OCI-LY7 (cell line): ENCODE data around the gene VMO1. TPM values are rescaled to one million over a fixed set of nuclear protein-coding genes. Genes with fewer than 3 reads are reported as not detected.

Experiments used
- BruUV-seq: library from RNA; stranded (reverse); fragments of 400-500 nt; replicated peaks from 2 replicates; lab custom pipeline; 2021; lab: Mats Ljungman, UMichigan
- CTCF ChIA-PET: fragments of 300-600 bp; sonication (Branson Sonifier 250); formaldehyde crosslinking; loops from one replicate; lab custom pipeline; 2022; ENCODE audit warnings: antibody characterized with exemption; ENCODE audit not compliant: unreplicated experiment; lab: Charles Lee
- POLR2A ChIA-PET: fragments of 300-600 bp; sonication (Branson Sonifier 250); formaldehyde crosslinking; loops from one replicate; lab custom pipeline; 2022; ENCODE audit warnings: antibody characterized with exemption; lab: Charles Lee
- DNase-seq: peaks from one replicate; pipeline ENCODE4 v3.0.0-alpha.2; 2015; ENCODE audit warnings: low spot score
- H2AFZ ChIP-seq: fragments of 200-600 bp; sonication (generic), shearing (Covaris generic); 2 replicates; pipeline ENCODE4 v1.6.1; 2014; ENCODE audit warnings: mild to moderate bottlenecking, antibody characterized with exemption, low read length, moderate library complexity
- H3K27ac ChIP-seq: fragments of 200-600 bp; sonication (generic); 2 replicates; pipeline ENCODE4 v1.5.1; 2014; ENCODE audit warnings: mixed run types, low read depth, mild to moderate bottlenecking, moderate library complexity, low read length, inconsistent platforms; ENCODE audit not compliant: poor library complexity, severe bottlenecking
- H3K36me3 ChIP-seq: fragments of 200-600 bp; sonication (generic); 2 replicates; pipeline ENCODE4 v1.6.1; 2014; ENCODE audit warnings: mild to moderate bottlenecking, antibody characterized with exemption, low read length, moderate library complexity, mixed read lengths; ENCODE audit not compliant: insufficient read depth
- H3K4me1 ChIP-seq: fragments of 200-600 bp; sonication (generic); 2 replicates; pipeline ENCODE4 v1.5.1; 2014; ENCODE audit warnings: mild to moderate bottlenecking, low read length; ENCODE audit not compliant: insufficient read depth, poor library complexity, severe bottlenecking
- H3K4me2 ChIP-seq: fragments of 200-600 bp; sonication (generic); 2 replicates; pipeline ENCODE4 v1.6.1; 2014; ENCODE audit warnings: mild to moderate bottlenecking, low read length
- H3K4me3 ChIP-seq: fragments of 200-600 bp; sonication (generic); 2 replicates; pipeline ENCODE4 v1.5.1; 2014; ENCODE audit warnings: mild to moderate bottlenecking, low read depth, low read length; ENCODE audit not compliant: poor library complexity, severe bottlenecking
- H3K79me2 ChIP-seq: fragments of 200-600 bp; sonication (generic); 2 replicates; pipeline ENCODE4 v1.6.1; 2016; ENCODE audit warnings: low read depth, mild to moderate bottlenecking, low read length, moderate library complexity, mixed read lengths; ENCODE audit not compliant: insufficient read depth
- H3K9me2 ChIP-seq: fragments of 200-600 bp; sonication (generic); 2 replicates; pipeline ENCODE4 v1.6.1; 2016; ENCODE audit warnings: mild to moderate bottlenecking, low read length, mixed read lengths; ENCODE audit not compliant: insufficient read depth
- H3K9me3 ChIP-seq: fragments of 200-600 bp; sonication (generic); 2 replicates; pipeline ENCODE4 v1.6.1; 2014; ENCODE audit warnings: mild to moderate bottlenecking, mixed run types, low read length, mixed read lengths
- H4K20me1 ChIP-seq: fragments of 200-600 bp; sonication (generic); 2 replicates; pipeline ENCODE4 v1.6.1; 2014; ENCODE audit warnings: mild to moderate bottlenecking, antibody characterized with exemption, low read length, moderate library complexity, mixed read lengths; ENCODE audit not compliant: insufficient read depth
- CTCF ChIP-seq: fragments of 200-600 bp; sonication (generic); conservative IDR thresholded peaks from 2 replicates; pipeline ENCODE4 v1.5.1; 2014; ENCODE audit warnings: mild to moderate bottlenecking, antibody characterized with exemption, low read length, moderate library complexity, mixed read lengths
- EZH2phosphoT487 ChIP-seq: fragments of 200-600 bp; sonication (generic); IDR thresholded peaks from 2 replicates; pipeline ENCODE4 v1.6.1; 2018; ENCODE audit warnings: low read depth, borderline replicate concordance, mild to moderate bottlenecking, mixed run types, antibody characterized with exemption, low read length, moderate library complexity, mixed read lengths
- intact Hi-C: fragments of 100-400 bp; cut with micrococcal nuclease; formaldehyde crosslinking; loops from one replicate; pipeline ENCODE4 v1.10.0; 2022; ENCODE audit not compliant: unreplicated experiment
- total RNA-seq, 2 experiments: library from RNA; depleted of rRNA in 1 of 2; stranded (reverse); fragments of >200 nt in 1 of 2; shearing (Covaris generic) in 1 of 2; gene quantifications; 2 replicates each; pipeline ENCODE4 v1.2.3, GENCODE V29; 2014 to 2022

VMO1 gene
- total RNA-seq, 2 experiments from 2014 or later: not detected

GRCh38 chr17:4738136-4739121 lies 47.7 kb downstream of the VMO1 start:
- Histone ChIP-seq H3K4me2 (peak overlapping the region; percentile 61; the same call in 1 of the 2 replicates), H4K20me1 (no peaks in the 10 kb centered on the region), H3K4me1 (peaks cover 8% of the 10 kb centered on the region), H2AFZ (no peak overlapping the region), H3K27ac (no peak overlapping the region), H3K79me2 (no peaks in the 10 kb centered on the region), H3K9me2 (no peaks in the 10 kb centered on the region), H3K36me3 (no peaks in the 10 kb centered on the region), H3K9me3 (no peaks in the 10 kb centered on the region), H3K4me3 (no peak overlapping the region)
- CTCF ChIA-PET: no interaction called here
- no TSS peak for BruUV-seq
- intact Hi-C loops: no loop called here
- no peak for DNase-seq
- no peak for TF ChIP-seq EZH2phosphoT487
- TF ChIP-seq CTCF: no peak
- POLR2A ChIA-PET: no interaction called here

- Histone ChIP-seq H3K79me2 (no peaks in the 10 kb centered on the region; the same call in 1 of the 2 replicates), H3K9me2 (no peaks in the 10 kb centered on the region), H3K9me3 (no peaks in the 10 kb centered on the region), H3K4me1 (peaks cover 24% of the 10 kb centered on the region), H4K20me1 (no peaks in the 10 kb centered on the region), H3K4me2 (no peak overlapping the region), H3K4me3 (no peak overlapping the region), H2AFZ (no peak overlapping the region), H3K36me3 (no peaks in the 10 kb centered on the region), H3K27ac (no peak overlapping the region)
- ChIA-PET POLR2A (no interaction called here), CTCF (no interaction called here)
- BruUV-seq: no TSS peak
- intact Hi-C loops: no loop called here
- no peak for DNase-seq
- TF ChIP-seq CTCF: no peak
- no peak for TF ChIP-seq EZH2phosphoT487
Observed at GRCh38 chr17:4735876-4736651, 50.1 kb downstream of the VMO1 start.

Other genes with a start within 250 kb of the VMO1 start
- gene MYBBP1A, start 231.0 kb downstream of the VMO1 start, total RNA-seq (2014; rRNA removed; shearing (Covaris generic)): 137 and 142 TPM in 2 replicates
- gene MYBBP1A, start 231.0 kb downstream of the VMO1 start, total RNA-seq (2022): 106 and 131 TPM in 2 replicates
- not detected in 2 replicates for gene GGT6, start 225.8 kb downstream of the VMO1 start, total RNA-seq (2014; rRNA removed; shearing (Covaris generic))
- gene GGT6, start 225.8 kb downstream of the VMO1 start, total RNA-seq (2022): not detected in 2 replicates
- not detected in 2 replicates for gene SMTNL2, start 201.8 kb downstream of the VMO1 start, total RNA-seq (2014; rRNA removed; shearing (Covaris generic))
- gene SMTNL2, start 201.8 kb downstream of the VMO1 start, total RNA-seq (2022): not detected in 2 replicates
- gene ALOX15, start 144.7 kb downstream of the VMO1 start, total RNA-seq (2014; rRNA removed; shearing (Covaris generic)): not detected in 2 replicates
- 1.8 TPM in 2 replicates for gene ALOX15, start 144.7 kb downstream of the VMO1 start, total RNA-seq (2022)
- 28.2 and 36.8 TPM in 2 replicates for gene PELP1, start 82.2 kb downstream of the VMO1 start, total RNA-seq (2014; rRNA removed; shearing (Covaris generic))
- 104 and 113 TPM in 2 replicates for gene PELP1, start 82.2 kb downstream of the VMO1 start, total RNA-seq (2022)
- 49.8 and 56.7 TPM in 2 replicates for gene ARRB2, start 75.7 kb downstream of the VMO1 start, total RNA-seq (2014; rRNA removed; shearing (Covaris generic))
- 84.9 and 96.1 TPM in 2 replicates for gene ARRB2, start 75.7 kb downstream of the VMO1 start, total RNA-seq (2022)
- 35.3 and 35.9 TPM in 2 replicates for gene MED11, start 54.9 kb downstream of the VMO1 start, total RNA-seq (2014; rRNA removed; shearing (Covaris generic))
- gene MED11, start 54.9 kb downstream of the VMO1 start, total RNA-seq (2022): 19.0 and 19.2 TPM in 2 replicates
- not detected in 2 replicates for gene ZMYND15, start 46.5 kb downstream of the VMO1 start, total RNA-seq (2014; rRNA removed; shearing (Covaris generic))
- gene ZMYND15, start 46.5 kb downstream of the VMO1 start, total RNA-seq (2022): not detected in 2 replicates
- not detected in 2 replicates for gene CXCL16, start 46.4 kb downstream of the VMO1 start, total RNA-seq (2014; rRNA removed; shearing (Covaris generic))
- gene CXCL16, start 46.4 kb downstream of the VMO1 start, total RNA-seq (2022): not detected in 2 replicates
- gene TM4SF5, start 14.5 kb downstream of the VMO1 start, total RNA-seq (2014; rRNA removed; shearing (Covaris generic)): not detected in 2 replicates
- gene TM4SF5, start 14.5 kb downstream of the VMO1 start, total RNA-seq (2022): not detected in 2 replicates
- gene GLTPD2, start 2.6 kb upstream of the VMO1 start, total RNA-seq (2014; rRNA removed; shearing (Covaris generic)): not detected in 2 replicates
- not detected in 2 replicates for gene GLTPD2, start 2.6 kb upstream of the VMO1 start, total RNA-seq (2022)
- gene PSMB6, start 9.8 kb upstream of the VMO1 start, total RNA-seq (2014; rRNA removed; shearing (Covaris generic)): 144 and 155 TPM in 2 replicates
- 111 and 137 TPM in 2 replicates for gene PSMB6, start 9.8 kb upstream of the VMO1 start, total RNA-seq (2022)
- 6.6 and 10.2 TPM in 2 replicates for gene PLD2, start 20.8 kb upstream of the VMO1 start, total RNA-seq (2014; rRNA removed; shearing (Covaris generic))
- 13.5 and 18.7 TPM in 2 replicates for gene PLD2, start 20.8 kb upstream of the VMO1 start, total RNA-seq (2022)
- 38.3 and 40.6 TPM in 2 replicates for gene MINK1, start 47.0 kb upstream of the VMO1 start, total RNA-seq (2014; rRNA removed; shearing (Covaris generic))
- 61.0 and 62.5 TPM in 2 replicates for gene MINK1, start 47.0 kb upstream of the VMO1 start, total RNA-seq (2022)
- gene C17orf107, start 113.2 kb upstream of the VMO1 start, total RNA-seq (2014; rRNA removed; shearing (Covaris generic)): 0.18 and 0.79 TPM in 2 replicates
- 0.76 and 1.1 TPM in 2 replicates for gene C17orf107, start 113.2 kb upstream of the VMO1 start, total RNA-seq (2022)
- 0.32 and 0.59 TPM in 2 replicates for gene CHRNE, start 116.7 kb upstream of the VMO1 start, total RNA-seq (2014; rRNA removed; shearing (Covaris generic))
- gene CHRNE, start 116.7 kb upstream of the VMO1 start, total RNA-seq (2022): 0.27 and 0.68 TPM in 2 replicates
- not detected in 2 replicates for gene GP1BA, start 145.9 kb upstream of the VMO1 start, total RNA-seq (2014; rRNA removed; shearing (Covaris generic))
- not detected in 2 replicates for gene GP1BA, start 145.9 kb upstream of the VMO1 start, total RNA-seq (2022)
- 59.6 and 80.6 TPM in 2 replicates for gene SLC25A11, start 153.7 kb upstream of the VMO1 start, total RNA-seq (2014; rRNA removed; shearing (Covaris generic))
- gene SLC25A11, start 153.7 kb upstream of the VMO1 start, total RNA-seq (2022): 66.8 and 68.2 TPM in 2 replicates
- 31.4 and 46.5 TPM in 2 replicates for gene RNF167, start 153.9 kb upstream of the VMO1 start, total RNA-seq (2014; rRNA removed; shearing (Covaris generic))
- gene RNF167, start 153.9 kb upstream of the VMO1 start, total RNA-seq (2022): 120 and 124 TPM in 2 replicates
- 1,053 and 1,272 TPM in 2 replicates for gene PFN1, start 162.2 kb upstream of the VMO1 start, total RNA-seq (2014; rRNA removed; shearing (Covaris generic))
- gene PFN1, start 162.2 kb upstream of the VMO1 start, total RNA-seq (2022): 950 and 1,053 TPM in 2 replicates
- gene ENO3, start 164.8 kb upstream of the VMO1 start, total RNA-seq (2014; rRNA removed; shearing (Covaris generic)): 14.6 and 24.6 TPM in 2 replicates
- 79.4 and 80.4 TPM in 2 replicates for gene ENO3, start 164.8 kb upstream of the VMO1 start, total RNA-seq (2022)
- gene SPAG7, start 181.5 kb upstream of the VMO1 start, total RNA-seq (2014; rRNA removed; shearing (Covaris generic)): 53.2 and 54.4 TPM in 2 replicates
- 58.9 and 67.7 TPM in 2 replicates for gene SPAG7, start 181.5 kb upstream of the VMO1 start, total RNA-seq (2022)
- gene CAMTA2, start 201.3 kb upstream of the VMO1 start, total RNA-seq (2014; rRNA removed; shearing (Covaris generic)): 8.7 and 9.7 TPM in 2 replicates
- gene CAMTA2, start 201.3 kb upstream of the VMO1 start, total RNA-seq (2022): 44.3 and 53.4 TPM in 2 replicates
- not detected in 2 replicates for gene INCA1, start 211.2 kb upstream of the VMO1 start, total RNA-seq (2014; rRNA removed; shearing (Covaris generic))
- gene INCA1, start 211.2 kb upstream of the VMO1 start, total RNA-seq (2022): 0.82 and 1.2 TPM in 2 replicates
- 20.6 and 32.1 TPM in 2 replicates for gene KIF1C, start 211.6 kb upstream of the VMO1 start, total RNA-seq (2014; rRNA removed; shearing (Covaris generic))
- gene KIF1C, start 211.6 kb upstream of the VMO1 start, total RNA-seq (2022): 51.1 and 53.7 TPM in 2 replicates
- not detected in 2 replicates for gene SLC52A1, start 249.1 kb upstream of the VMO1 start, total RNA-seq (2014; rRNA removed; shearing (Covaris generic))
- not detected in 2 replicates for gene SLC52A1, start 249.1 kb upstream of the VMO1 start, total RNA-seq (2022)